Hematopoietic multipotent progenitor cell treated with erythropoietin and hydrocortisone succinate and interleukin-3 and kit ligand, for 8 days (in vitro differentiated cells): Measurements from ENCODE around the gene A3GALT2.

Experiments used
- DNase-seq: peaks from one replicate; pipeline ENCODE4 v3.0.0-alpha.2; 2015

The A3GALT2 gene

GRCh38 chr1:33320619-33321165 lies at the start of gene A3GALT2:
Gene A3GALT2 (minus strand): TSS chr1:33321098. CDS start chr1:33321098, 0 bp downstream.
- DNase-seq = no peak

- no peak for DNase-seq
Observed at GRCh38 chr1:33370301-33370700, 49.4 kb upstream of the A3GALT2 start.

GRCh38 chr1:33369764-33370163 lies 48.9 kb upstream of the A3GALT2 start:
- DNase-seq = no peak

GRCh38 chr1:33369081-33369480 lies 48.2 kb upstream of the A3GALT2 start:
- DNase-seq = no peak

- no peak for DNase-seq
Observed at GRCh38 chr1:33368431-33368830, 47.5 kb upstream of the A3GALT2 start.

GRCh38 chr1:33367485-33368405 lies 46.8 kb upstream of the A3GALT2 start:
- DNase-seq = peak; percentile 80

- DNase-seq = peak; percentile 31
Observed at GRCh38 chr1:33366762-33367484, 46.0 kb upstream of the A3GALT2 start.

- no peak for DNase-seq
Observed at GRCh38 chr1:33365560-33365997, 44.7 kb upstream of the A3GALT2 start.

GRCh38 chr1:33364565-33364918 lies 43.6 kb upstream of the A3GALT2 start:
- no peak for DNase-seq

- no peak for DNase-seq
Observed at GRCh38 chr1:33363470-33363861, 42.6 kb upstream of the A3GALT2 start.

- DNase-seq = no peak
Observed at GRCh38 chr1:33363021-33363420, 42.1 kb upstream of the A3GALT2 start.

GRCh38 chr1:33361532-33362235 lies 40.8 kb upstream of the A3GALT2 start:
- peak; percentile 36 for DNase-seq

GRCh38 chr1:33360367-33360766 lies 39.5 kb upstream of the A3GALT2 start:
- DNase-seq = no peak

GRCh38 chr1:33359931-33360330 lies 39.0 kb upstream of the A3GALT2 start:
- no peak for DNase-seq

- DNase-seq = no peak
Observed at GRCh38 chr1:33358795-33359503, 38.1 kb upstream of the A3GALT2 start.

GRCh38 chr1:33358114-33358794 lies 37.4 kb upstream of the A3GALT2 start:
- DNase-seq = no peak

GRCh38 chr1:33357099-33357498 lies 36.2 kb upstream of the A3GALT2 start:
- no peak for DNase-seq

- DNase-seq = no peak
Observed at GRCh38 chr1:33354707-33355316, 33.9 kb upstream of the A3GALT2 start.

- no peak for DNase-seq
Observed at GRCh38 chr1:33353531-33353930, 32.6 kb upstream of the A3GALT2 start.

- no peak for DNase-seq
Observed at GRCh38 chr1:33351281-33351660, 30.4 kb upstream of the A3GALT2 start.

GRCh38 chr1:33350611-33351280 lies 29.8 kb upstream of the A3GALT2 start:
- peak; percentile 24 for DNase-seq
